ENCODE measurements around the gene ALS2CL.
A peak's percentile ranks its signal among the peaks of the same experiment; 100 is the strongest.

The ALS2CL gene

DNA sequence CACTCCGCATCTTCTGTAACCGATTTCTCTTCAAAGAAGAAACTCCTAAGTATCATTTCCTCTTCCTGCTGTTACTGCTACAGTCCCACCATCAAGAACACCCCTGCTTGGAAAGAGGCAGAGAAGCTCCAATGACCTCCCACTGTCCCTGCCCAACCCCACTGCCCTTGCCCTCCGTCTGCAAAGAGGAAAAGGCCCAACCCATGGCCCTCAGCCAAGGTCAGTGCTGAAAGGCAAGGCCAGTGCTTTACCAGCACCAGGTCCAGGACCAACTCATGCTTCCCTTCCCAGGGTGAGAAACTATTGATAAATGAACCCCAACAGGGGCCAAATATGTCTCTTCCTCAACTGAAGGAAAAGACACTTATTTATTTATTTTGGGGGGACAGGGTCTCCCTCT, 58.6 kb downstream of the ALS2CL start:
- Histone ChIP-seq H3K9me3 (ENCODE audit: control insufficient read depth, insufficient read depth, low read length) (no peaks in the 10 kb centered on the region; the same call in 1 of the 2 replicates), H3K9ac (ENCODE audit: low read depth, low read length) (no peak overlapping the region), H3K4me1 (ENCODE audit: insufficient read depth, low read length) (no peaks in the 10 kb centered on the region), H3K36me3 (ENCODE audit: insufficient read depth, low read length) (no peaks in the 10 kb centered on the region)

DNA sequence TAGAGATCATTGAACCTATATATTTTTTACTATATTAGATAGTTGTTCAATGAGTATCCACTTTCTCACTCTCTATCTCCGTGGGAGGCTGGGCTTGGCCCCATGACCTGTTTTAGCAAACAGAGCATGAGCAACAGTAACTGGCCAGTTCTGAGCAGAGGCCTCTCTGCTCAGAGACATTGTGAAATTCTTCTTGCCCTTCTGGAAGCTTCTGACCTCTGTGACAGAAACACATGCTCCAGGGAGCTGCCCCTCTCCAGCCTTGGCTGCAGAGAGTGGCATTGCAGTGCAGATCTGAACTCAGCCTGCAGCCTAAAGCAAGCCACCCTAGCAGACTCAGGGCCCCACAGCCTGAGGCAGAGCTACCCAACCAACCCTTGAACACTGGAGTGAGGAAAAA, 60.7 kb downstream of the ALS2CL start:
- Histone ChIP-seq H3K36me3 (ENCODE audit: insufficient read depth, low read length) (no peaks in the 10 kb centered on the region), H3K9ac (ENCODE audit: low read depth, low read length) (no peak overlapping the region), H3K4me1 (ENCODE audit: insufficient read depth, low read length) (peaks cover 12% of the 10 kb centered on the region), H3K9me3 (ENCODE audit: control insufficient read depth, insufficient read depth, low read length) (no peaks in the 10 kb centered on the region)

DNA sequence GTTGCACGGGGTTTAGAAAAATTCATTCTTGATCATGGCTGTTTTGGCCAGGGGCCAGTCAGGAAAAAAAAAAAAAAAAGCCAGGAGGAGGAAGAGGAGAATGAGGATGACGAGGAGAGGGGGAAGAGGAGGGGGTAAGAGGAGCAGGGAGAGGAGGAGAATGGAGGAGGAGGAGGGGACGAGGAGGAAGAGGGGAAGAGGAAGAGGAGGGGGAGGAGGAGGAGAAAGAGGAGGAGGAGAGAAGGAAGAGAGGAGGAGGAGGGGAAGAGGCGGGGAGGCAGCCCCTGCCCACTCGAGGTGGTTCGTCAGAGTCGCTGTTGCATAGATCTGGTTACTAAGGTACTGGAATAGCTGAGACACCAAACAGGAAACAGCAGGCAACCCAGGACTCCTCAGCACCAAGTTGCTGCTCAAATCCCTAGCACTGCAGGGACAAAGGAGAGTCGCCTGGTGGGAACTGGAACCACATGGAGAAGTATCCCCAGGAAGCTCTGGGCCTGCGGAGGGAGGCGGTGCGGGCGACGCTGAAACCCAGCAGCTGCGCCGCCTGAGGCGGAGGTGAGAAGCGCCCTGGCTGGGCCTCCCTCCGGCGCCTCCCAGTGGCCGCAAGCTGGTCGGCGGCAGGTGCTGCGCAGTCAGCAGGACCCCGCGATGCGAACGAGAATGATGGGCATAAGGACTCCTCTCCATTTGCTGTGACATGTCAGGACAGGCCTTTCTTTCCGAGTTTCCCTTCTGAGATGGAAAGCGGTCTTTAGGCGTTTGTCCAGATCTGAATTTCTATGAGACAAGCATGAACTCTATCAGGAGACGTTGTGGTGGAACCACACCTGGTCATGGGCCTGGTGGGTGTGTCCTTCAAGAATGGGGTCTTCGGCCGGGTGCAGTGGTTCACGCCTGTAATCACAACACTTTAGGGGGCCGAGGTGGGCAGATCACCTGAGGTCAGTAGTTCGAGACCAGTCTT, 63.6 kb downstream of the ALS2CL start:
- Histone ChIP-seq H3K4me1 (ENCODE audit: insufficient read depth, low read length) (peaks cover 19% of the 10 kb centered on the region), H3K36me3 (ENCODE audit: insufficient read depth, low read length) (no peaks in the 10 kb centered on the region), H3K9ac (ENCODE audit: low read depth, low read length) (peak overlapping the region; percentile 18; the same call in 1 of the 2 replicates), H3K9me3 (ENCODE audit: control insufficient read depth, insufficient read depth, low read length) (no peaks in the 10 kb centered on the region)

DNA sequence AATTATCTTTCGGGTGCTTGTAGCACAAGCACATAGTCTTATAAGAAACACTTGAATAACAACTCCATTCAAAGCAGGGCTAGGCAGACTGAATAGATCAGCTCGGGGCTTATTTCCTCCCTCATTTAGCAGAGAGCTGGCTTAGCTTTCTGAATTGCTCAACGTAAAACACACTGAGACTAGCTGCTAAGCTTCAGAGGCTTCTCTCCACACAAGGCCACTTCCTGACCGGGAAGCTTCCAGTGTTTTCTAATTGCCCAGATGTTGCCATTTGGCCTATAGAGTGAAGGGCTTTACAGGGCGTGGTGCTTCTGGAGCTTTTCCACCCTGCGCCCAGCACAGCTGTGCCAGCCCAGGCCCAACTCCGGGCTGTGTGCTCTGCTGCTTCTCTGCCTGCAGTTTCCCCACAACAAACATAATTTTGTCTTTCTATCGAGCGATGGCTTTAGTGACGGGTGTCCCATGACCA, 64.5 kb downstream of the ALS2CL start:
- H3K36me3 ChIP-seq (ENCODE audit: insufficient read depth, low read length) = no peaks in the 10 kb centered on the region
- 0 out of 2 replicates have a peak overlapping the region, but pooled peaks have one; percentile 18 for H3K9ac ChIP-seq (ENCODE audit: low read depth, low read length)
- H3K4me1 ChIP-seq (ENCODE audit: insufficient read depth, low read length) = peaks cover 19% of the 10 kb centered on the region
- no peaks in the 10 kb centered on the region for H3K9me3 ChIP-seq (ENCODE audit: control insufficient read depth, insufficient read depth, low read length)

DNA sequence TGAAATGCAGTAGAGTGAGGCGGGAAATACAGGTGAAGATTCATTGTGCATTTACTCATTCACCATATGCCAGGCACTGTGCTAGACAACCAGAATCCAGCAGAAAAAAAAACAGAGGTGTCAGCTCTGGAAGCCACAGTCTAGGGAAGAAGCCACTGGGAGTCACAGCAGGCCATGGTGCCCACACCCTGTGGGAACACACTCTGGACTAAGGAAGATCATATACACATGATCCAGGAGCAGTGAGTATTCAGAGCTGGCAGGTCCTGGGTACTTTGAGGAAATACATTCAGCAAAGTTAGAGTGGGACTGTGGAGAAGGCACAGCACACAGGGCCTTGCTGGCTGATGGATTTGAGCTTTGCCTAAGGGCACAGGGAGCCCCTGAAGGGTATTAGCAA, 66.4 kb downstream of the ALS2CL start:
- no peak overlapping the region for H3K9ac ChIP-seq (ENCODE audit: low read depth, low read length)
- H3K9me3 ChIP-seq (ENCODE audit: control insufficient read depth, insufficient read depth, low read length) = no peaks in the 10 kb centered on the region
- no peaks in the 10 kb centered on the region for H3K36me3 ChIP-seq (ENCODE audit: insufficient read depth, low read length)
- peaks cover 19% of the 10 kb centered on the region for H3K4me1 ChIP-seq (ENCODE audit: insufficient read depth, low read length)

DNA sequence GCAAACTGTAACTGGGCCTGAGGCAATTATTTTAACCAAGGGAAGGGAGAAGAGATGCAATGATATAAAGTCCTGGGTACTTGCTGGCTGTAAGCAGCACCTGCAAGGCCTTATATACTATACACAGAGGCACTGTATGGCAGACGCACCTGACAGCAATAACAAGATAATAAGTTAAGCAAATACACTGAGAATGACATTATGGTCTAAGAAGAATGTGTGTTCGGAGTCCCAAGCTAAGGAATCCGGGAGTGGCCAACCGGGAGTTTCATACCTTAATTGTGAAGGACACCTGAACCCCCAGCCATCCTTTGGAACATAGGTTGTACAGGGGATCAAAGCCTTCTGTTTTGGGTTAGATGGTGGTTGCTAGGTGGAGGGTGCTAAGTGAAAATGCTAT, 67.4 kb downstream of the ALS2CL start:
- Histone ChIP-seq H3K9me3 (ENCODE audit: control insufficient read depth, insufficient read depth, low read length) (no peaks in the 10 kb centered on the region), H3K4me1 (ENCODE audit: insufficient read depth, low read length) (peaks cover 19% of the 10 kb centered on the region), H3K36me3 (ENCODE audit: insufficient read depth, low read length) (no peaks in the 10 kb centered on the region), H3K9ac (ENCODE audit: low read depth, low read length) (no peak overlapping the region)

DNA sequence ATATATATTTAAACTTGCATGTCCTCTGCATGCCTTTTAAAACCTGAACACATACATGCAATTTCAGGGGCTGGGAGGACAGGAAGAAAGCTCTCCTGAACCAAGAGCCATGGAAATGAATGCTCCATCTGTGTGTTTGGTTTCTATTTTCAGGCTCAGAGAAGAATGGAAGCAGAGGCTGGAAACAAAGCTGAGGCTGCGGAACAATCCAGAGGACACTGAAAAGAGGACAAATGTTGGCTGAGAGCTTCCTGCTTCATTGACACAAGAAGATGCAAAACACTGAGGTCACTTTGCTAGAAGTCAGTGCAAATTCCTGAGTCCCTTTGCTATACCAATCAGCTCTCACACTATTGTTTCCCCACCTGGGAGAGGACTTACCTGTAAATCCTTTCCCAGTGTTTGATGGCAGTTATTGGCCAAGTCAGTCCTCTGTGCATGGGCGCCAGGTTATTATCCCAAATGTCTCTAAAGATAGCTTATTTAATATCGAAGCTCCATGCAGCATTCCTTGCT, 68.4 kb downstream of the ALS2CL start:
- H3K9ac ChIP-seq (ENCODE audit: low read depth, low read length) = no peak overlapping the region
- no peaks in the 10 kb centered on the region for H3K36me3 ChIP-seq (ENCODE audit: insufficient read depth, low read length)
- H3K9me3 ChIP-seq (ENCODE audit: control insufficient read depth, insufficient read depth, low read length) = no peaks in the 10 kb centered on the region
- H3K4me1 ChIP-seq (ENCODE audit: insufficient read depth, low read length) = peaks cover 21% of the 10 kb centered on the region

DNA sequence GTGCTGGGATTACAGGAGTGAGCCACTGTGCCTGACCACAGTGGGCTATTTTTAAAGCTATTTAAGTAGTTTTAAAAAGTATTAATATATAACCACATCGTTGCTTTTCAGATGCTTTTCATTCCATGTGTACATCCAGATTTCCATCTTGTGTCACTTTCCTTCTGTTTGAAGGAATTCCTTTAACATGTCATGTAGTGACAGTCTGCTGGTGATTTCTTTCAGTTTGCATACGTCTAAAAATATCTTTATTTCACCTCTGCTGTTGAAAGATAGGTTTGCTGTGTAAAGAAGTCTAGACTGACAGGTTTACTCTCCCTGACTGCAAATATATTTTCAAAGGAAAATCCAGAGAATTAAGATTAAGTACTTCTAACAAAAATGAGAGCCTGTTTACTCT, 68.9 kb downstream of the ALS2CL start:
- no peaks in the 10 kb centered on the region for H3K36me3 ChIP-seq (ENCODE audit: insufficient read depth, low read length)
- no peaks in the 10 kb centered on the region for H3K9me3 ChIP-seq (ENCODE audit: control insufficient read depth, insufficient read depth, low read length)
- H3K9ac ChIP-seq (ENCODE audit: low read depth, low read length) = no peak overlapping the region
- peaks cover 26% of the 10 kb centered on the region for H3K4me1 ChIP-seq (ENCODE audit: insufficient read depth, low read length)

DNA sequence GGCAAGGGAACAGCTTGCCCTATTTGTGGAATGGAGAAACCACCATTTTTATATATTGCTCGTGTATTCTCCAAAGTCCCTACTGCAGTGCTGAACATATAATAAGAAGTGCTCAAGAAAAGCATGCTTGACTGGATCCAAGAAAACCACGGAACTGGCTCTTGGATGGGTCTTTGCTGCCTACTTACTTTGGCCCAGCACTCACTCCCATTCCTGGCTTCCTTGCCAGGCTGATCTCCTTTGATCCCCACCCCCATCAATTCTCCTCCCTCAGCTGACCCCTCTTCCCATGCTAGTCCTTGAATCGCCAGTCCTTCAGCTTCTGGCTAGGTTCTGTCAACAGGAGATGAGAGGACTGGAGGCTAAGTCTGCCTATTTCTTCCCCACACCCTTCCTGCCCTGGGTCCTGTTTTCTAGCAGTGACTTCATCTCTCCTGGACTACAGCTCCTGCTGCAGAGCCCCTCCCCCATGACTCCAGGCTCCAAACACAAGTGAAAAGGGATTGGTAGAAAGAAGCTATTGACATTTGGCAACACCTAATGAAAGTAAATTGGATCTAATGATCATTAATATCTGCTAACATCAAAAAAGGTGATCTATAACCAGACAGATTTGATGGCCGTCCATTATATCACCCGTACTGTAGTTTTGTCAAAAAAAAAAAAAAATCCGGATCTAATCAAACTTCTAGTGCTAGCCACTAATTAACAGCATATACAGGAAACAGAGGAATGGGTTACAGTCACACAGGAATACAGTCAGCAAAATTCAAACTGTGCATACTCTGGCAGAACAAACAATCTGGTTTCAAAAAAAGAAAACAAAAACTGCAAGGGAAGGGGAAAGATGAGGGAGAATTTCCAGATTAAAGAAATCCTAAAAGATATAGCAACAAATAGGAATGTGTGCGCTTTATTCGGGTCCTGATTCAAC, 73.4 kb downstream of the ALS2CL start:
- Histone ChIP-seq H3K9ac (ENCODE audit: low read depth, low read length) (no peak overlapping the region), H3K4me1 (ENCODE audit: insufficient read depth, low read length) (peaks cover 10% of the 10 kb centered on the region), H3K9me3 (ENCODE audit: control insufficient read depth, insufficient read depth, low read length) (no peaks in the 10 kb centered on the region), H3K36me3 (ENCODE audit: insufficient read depth, low read length) (no peaks in the 10 kb centered on the region)

Data from ES-I3 (cell line).